ENCODE data around the gene DSC3.
"Not testable (repeated sequence)": the region's sequence is repeated elsewhere in the genome, so short reads cannot be mapped to it uniquely, and the experiment has no call there.

The DSC3 gene

GRCh38 chr18:31040686-31041270, 1.8 kb downstream of the DSC3 start:
- no peak for DNase-seq

GRCh38 chr18:31039426-31039825, 3.1 kb downstream of the DSC3 start:
- no peak for DNase-seq

DNA sequence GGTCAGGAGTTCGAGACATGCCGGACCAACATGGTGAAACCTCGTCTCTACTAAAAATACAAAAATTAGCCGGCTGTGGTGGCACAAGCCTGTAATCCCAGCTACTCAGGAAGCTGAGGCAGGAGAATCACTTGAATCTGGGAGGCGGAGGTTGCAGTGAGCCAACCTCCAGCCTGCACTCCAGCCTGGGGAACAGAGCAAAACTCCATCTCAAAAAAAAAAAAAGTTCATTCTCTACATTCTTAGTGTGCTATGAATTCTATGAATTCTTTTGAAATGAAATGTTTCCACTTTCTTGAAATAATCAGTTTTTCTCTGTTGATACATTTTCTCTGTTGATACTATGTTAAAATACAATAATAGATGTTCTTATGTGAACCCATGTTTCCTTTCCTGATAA, 4.9 kb downstream of the DSC3 start:
- not testable (repeated sequence) for DNase-seq

DNA sequence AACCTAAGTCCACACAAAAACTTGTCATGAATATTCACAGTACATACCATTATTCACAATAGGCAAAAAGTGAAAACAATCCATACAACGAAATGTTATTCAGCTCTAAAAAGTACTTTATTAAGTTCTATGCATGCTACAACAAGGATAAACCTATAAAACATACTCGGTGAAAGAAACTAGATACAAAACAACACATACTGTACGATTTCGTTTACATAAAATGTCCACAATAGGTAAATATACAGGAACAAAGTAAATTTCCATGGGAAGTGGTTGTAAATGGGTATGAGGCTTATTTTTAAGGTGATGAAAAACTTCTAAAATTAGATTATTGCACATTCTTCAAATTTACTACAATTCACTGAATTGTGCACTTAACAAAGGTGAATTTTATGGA, 8.0 kb downstream of the DSC3 start:
- no peak for DNase-seq

DNA sequence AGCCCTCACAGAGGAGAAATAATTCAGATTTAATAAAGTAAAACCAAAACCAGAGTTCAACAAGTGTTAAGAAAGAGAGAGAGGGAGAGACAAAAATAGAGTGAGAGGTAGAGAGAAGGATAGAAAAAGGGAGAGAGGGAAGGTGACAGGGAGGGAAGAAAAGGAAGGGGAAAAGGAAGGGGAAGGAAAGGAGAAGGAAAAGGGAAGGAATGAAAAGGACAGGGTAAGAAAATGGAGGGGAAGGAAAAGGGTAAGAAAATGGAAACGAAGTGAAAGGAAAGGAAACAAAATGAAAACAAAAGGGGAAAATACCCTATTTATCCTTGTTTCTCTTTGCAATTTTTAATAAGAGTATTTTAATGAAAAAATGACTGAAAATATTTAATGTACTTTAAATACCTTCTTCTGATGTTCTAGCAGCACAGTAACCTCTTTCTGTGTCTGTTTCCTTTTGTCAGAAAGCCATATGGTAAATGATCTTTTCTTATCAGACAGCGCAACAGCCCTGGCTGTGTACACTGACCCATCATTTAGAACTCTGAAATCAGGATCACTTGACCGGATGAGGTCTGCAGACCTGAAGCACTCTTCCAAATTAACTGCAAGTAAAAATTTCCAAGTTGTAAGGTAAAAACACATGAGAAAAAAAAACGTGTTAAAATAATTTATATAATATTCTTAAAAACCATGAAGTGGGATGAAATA, 11.8 kb downstream of the DSC3 start:
- no peak for DNase-seq

GRCh38 chr18:31015715-31016434, 26.7 kb downstream of the DSC3 start:
- DNase-seq: no peak

GRCh38 chr18:31011455-31011854, 31.1 kb downstream of the DSC3 start:
- DNase-seq: peak; percentile 13

DNA sequence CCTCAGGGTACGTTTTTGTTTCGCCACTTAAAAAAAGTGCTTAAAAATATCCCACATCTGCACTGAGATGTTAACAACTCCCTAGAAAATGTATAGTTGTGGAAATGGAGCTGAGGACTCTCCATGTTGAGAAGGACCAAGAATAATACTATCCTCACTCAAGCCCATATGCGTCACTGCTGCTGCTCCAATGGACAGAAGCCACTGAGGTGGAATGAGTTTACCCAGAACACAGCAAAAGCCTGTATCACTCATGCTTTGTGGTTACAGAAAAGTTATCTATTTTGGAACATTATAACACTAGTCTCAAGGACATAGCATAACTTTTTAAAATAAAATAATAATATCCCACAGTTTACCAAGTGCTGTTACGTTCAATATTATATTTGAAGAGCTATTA, 31.9 kb downstream of the DSC3 start:
- no peak for DNase-seq

DNA sequence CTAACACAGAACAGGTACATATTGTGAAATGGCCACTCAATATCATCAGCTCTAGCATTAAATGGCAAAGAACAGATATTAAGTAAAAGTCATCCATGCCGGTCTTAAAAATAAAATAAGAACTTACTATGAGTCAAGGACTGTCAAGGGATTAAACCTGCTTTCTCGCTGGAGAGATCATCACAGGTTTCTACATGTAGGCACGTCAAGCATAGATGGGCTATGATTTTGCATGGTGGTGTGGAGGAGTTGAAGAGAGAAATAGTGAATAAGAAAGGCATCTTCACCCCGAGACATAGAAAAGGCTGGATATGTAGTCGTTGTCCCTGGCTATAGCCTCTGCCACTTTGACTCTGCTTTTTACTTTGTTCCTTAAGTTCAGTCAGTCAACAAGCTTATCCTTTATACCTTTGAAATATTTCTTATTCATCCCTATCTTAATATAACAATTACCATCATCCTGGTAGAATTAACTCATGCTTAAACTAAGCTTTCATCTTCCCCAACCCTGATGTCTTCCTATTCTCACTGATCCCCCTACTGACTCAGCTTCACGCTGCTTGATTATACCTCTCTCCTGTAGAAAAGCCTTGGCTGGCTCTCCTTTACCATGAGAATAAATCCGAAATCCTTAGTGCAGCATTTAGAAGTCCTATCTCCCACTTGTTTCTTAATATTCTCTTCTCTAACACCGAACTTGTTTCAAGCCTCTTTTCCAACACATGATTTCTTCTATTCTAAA, 42.5 kb downstream of the DSC3 start:
- no peak for DNase-seq

- no peak for DNase-seq
Observed at GRCh38 chr18:30999186-30999585, 43.4 kb downstream of the DSC3 start.

DNA sequence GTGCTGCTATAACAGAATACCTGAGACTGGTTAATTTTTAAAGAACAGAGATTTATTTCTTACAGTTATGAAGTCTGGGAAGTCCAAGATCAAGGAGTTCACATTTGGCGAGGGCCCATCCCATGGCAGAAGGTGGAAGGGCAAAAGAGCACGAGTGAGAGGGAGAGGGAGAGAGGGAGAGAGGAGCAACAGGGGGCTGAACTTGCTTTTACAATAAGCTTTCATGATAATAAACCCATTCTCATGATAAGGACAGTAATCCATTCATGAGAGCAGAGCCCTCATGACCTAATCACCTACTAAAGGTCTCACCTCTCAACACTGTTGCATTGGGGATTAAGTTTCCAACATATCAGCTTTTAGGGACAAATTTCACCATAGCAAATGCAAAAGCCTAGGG, 45.3 kb downstream of the DSC3 start:
- no peak for DNase-seq

- DNase-seq: no peak
Observed at GRCh38 chr18:30992231-30992630, 50.3 kb downstream of the DSC3 start.

GRCh38 chr18:30991397-30991796, 51.1 kb downstream of the DSC3 start:
- DNase-seq: no peak

DNA sequence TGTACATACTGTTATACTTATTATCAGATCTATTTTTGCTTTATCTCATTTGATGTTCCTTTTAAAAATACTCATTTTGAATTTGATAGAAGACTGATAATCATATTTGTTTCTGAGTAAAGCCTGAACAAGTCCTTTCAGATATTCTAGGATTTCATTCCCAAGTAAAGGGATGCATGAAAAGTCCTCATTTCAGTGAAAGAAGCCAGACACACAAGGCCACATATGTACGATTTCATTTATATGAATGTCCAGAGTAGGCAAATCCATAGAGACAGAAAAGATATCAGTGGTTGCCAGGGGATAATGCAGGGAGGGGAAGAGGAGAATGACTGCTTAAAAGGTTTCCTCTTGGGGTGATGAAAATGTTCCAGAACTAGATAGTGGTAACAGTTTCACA, 53.4 kb downstream of the DSC3 start:
- DNase-seq: no peak

GRCh38 chr18:30988440-30988839, 54.1 kb downstream of the DSC3 start:
- no peak for DNase-seq

GRCh38 chr18:30987467-30988241, 54.9 kb downstream of the DSC3 start:
- DNase-seq: no peak

- no peak for DNase-seq
Observed at GRCh38 chr18:30985753-30986152, 56.8 kb downstream of the DSC3 start.

DNA sequence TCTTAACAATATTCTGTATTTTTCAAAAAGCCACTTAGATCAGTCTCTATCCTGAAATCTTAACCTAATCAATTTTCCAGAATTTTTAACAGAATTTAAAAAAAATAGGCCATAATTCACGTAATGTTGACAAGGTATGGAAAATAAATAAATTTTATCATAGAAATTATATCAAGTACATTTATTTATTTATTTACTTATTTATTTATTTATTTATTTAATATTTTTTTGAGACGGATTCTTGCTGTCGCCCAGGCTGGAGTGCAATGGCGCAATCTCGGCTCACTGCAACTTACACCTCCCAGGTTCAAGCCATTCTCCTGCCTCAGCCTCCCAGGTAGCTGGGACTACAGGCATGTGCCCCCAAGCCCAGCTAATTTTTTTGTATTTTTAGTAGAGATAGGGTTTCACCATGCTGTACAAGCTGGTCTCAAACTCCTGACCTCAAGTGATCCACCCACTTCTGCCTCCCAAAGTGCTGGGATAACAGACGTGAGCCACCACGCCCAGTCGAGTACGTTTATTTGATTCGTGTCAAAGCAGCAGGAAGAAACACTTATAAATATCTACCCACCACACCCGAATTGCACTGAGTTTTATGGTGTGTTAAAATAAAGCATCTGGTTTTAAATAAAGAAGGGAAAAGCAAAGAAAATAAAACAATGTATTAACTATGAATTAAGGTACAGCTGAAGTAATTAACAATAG, 60.1 kb downstream of the DSC3 start:
- no peak for DNase-seq

DNA sequence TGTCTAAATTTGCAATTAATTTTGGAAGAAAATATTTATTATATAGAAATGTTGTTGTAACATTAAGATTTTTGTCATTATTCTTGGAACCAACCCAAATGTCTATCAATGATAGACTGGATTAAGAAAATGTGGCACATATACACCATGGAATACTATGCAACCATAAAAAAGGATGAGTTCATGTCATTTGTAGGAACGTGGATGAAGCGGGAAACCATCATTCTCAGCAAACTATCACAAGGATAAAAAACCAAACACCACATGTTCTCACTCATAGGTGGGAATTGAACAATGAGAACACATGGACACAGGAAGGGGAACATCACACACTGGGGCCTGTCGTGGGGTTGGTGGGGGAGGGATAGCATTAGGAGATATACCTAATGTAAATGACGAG, 64.5 kb downstream of the DSC3 start:
- not testable (repeated sequence) for DNase-seq

DNA sequence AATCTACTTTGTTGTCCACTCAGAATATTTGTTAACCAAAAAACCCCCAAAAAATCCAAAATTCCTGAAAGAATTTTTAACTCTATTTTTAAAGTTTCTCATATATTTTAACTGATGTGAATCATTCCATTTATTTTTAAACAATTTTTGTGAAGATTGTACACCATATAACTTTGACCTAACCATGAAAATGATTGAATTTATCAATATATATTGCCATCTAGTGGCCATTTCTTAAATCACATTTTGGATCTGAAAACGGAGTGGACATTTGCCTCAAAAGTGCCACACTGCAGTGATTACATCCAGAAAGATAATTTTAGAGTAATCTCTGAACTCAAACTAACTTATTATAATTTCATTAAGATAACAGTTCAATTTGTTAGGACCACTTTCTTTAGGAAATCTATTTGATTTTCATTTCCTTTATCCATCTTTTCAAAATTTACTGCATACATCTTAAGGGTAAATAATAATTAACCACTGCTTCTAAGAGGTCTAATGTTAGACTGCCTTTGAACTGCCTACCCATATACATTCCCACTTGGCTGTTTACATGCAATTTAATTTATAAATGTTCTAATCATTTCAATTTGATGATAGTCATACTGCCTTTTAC, 71.1 kb downstream of the DSC3 start:
- DNase-seq: peak; percentile 66

- DNase-seq: peak; percentile 51
Observed at GRCh38 chr18:30970196-30970816, 72.2 kb downstream of the DSC3 start.

All from NCI-H69 (cell line).